BE2C (cell line): ENCODE results near the gene SNHG17.
"Not testable (repeated sequence)": the region's sequence is repeated elsewhere in the genome, so short reads cannot be mapped to it uniquely, and the experiment has no call there.

Source experiments
- DNase-seq: peaks from one replicate; pipeline ENCODE4 v3.0.0-alpha.2; 2020
- H3K27me3 ChIP-seq: fragments of 250-450 bp; sonication (Bioruptor Pico); 2 replicates; pipeline ENCODE4 v1.5.1; 2020; ENCODE audit warnings: mild to moderate bottlenecking
- H3K36me3 ChIP-seq: fragments of 250-450 bp; sonication (Bioruptor Pico); 2 replicates; pipeline ENCODE4 v1.5.1; 2020; ENCODE audit warnings: mild to moderate bottlenecking
- H3K4me1 ChIP-seq: fragments of 250-450 bp; sonication (Bioruptor Pico); 2 replicates; pipeline ENCODE4 v1.5.1; 2020
- H3K4me3 ChIP-seq: 2 replicates; pipeline ENCODE4 v1.5.1; 2011; ENCODE audit warnings: low read depth, low read length
- H3K9me3 ChIP-seq: fragments of 250-450 bp; sonication (Bioruptor Pico); 2 replicates; pipeline ENCODE4 v1.5.1; 2020
- CTCF ChIP-seq: IDR thresholded peaks from 2 replicates; pipeline ENCODE4 v1.5.1; 2012; ENCODE audit warnings: mild to moderate bottlenecking, low read depth, low read length

SNHG17 gene

DNA sequence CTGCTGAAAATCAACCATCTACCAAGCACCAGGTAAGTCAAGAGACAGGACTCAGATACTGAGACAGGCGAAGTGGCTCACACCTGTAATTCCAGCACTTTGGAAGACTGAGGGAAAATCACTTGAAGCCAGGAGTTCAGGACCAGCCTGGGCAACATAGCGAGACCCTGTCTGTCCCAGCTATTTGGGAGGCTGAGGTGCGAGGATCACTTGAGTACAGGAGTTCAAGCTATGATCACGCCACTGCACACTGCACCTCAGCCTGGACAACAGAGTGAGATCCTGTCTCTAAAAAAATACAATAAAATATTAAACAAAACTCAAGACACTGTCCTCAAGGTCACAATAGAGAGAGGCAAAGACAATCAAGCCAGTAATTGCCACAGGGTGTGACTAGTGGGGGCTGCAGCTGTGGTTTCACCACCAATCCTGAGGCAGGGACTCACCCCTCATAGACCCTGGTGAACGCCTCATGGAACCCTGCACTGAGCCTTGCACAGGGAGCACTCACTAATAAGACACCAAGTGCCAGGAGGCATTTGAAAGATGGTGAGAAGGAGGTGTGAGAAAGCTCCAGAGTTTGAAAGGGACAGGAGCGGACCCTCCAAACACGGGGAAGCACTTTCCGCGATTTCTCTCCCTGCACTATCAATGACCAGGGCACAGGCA lies 1.7 kb downstream of the SNHG17 start:
- Histone ChIP-seq H3K4me3 (peak overlapping the region; percentile 100), H3K4me1 (no peaks in the 10 kb centered on the region; the same call in 1 of the 2 replicates), H3K36me3 (peaks cover 66% of the 10 kb centered on the region)

DNA sequence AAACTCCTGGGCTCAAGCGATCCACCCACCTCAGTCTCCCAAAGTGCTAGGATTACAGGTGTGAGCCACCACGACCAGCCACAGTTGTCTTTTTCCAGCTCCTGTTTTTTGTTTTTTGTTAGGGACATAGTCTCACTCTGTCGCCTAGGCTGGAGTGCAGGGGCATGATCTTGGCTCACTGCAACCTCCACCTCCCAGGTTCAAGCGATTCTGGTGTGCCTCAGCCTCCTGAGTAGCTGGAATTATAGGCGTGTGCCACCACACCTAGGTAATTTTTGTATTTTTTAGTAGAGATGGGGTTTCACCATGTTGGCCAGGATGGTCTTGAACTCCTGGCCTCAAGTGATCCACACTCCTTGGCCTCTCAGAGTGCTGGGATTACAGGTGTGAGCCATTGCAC lies 2.3 kb downstream of the SNHG17 start:
- DNase-seq, H3K9me3 ChIP-seq, H3K4me1 ChIP-seq, H3K27me3 ChIP-seq: not testable (repeated sequence)
- peak overlapping the region; percentile 100 for H3K4me3 ChIP-seq
- H3K36me3 ChIP-seq: peaks cover 71% of the 10 kb centered on the region

More for the DNA sequence above, 1.7 kb downstream of the SNHG17 start:
- no peak for DNase-seq
- H3K9me3 ChIP-seq: no peaks in the 10 kb centered on the region
- TF ChIP-seq CTCF: no peak
- H3K27me3 ChIP-seq: no peaks in the 10 kb centered on the region

DNA sequence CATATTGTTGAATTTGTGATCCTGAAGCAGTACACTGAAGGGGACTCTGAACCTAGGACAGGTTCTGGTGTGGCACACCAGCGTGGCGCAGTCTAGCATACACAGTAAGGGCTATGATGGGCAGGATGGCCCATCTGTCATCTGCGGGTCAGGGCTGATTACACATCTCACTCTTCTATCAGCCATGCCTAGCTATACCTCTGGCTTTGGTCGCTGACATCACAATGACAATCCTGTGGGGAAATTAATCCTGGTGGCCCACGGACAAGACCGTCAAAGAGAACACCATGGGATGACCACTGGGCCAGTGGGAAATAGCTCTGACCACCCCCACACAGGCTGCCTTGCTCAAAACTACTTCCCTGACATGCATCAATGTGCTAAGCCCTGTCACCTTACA lies 2.8 kb downstream of the SNHG17 start:
- Histone ChIP-seq H3K27me3 (no peaks in the 10 kb centered on the region), H3K36me3 (peaks cover 77% of the 10 kb centered on the region)

GRCh38 chr20:38430679-38431325 lies 4.3 kb downstream of the SNHG17 start:
- Histone ChIP-seq H3K36me3 (peaks cover 92% of the 10 kb centered on the region), H3K9me3 (no peaks in the 10 kb centered on the region), H3K4me1 (no peaks in the 10 kb centered on the region; the same call in 1 of the 2 replicates), H3K27me3 (no peaks in the 10 kb centered on the region), H3K4me3 (no peak overlapping the region)
- no peak for DNase-seq
- no peak for TF ChIP-seq CTCF

More for the DNA sequence above, 2.8 kb downstream of the SNHG17 start:
- no peak for TF ChIP-seq CTCF
- no peaks in the 10 kb centered on the region; the same call in 1 of the 2 replicates for H3K4me1 ChIP-seq
- H3K4me3 ChIP-seq: peak overlapping the region; percentile 0; the same call in 1 of the 2 replicates
- no peaks in the 10 kb centered on the region for H3K9me3 ChIP-seq
- no peak for DNase-seq

GRCh38 chr20:38429301-38429700 lies 5.8 kb downstream of the SNHG17 start:
- no peak for DNase-seq
- H3K27me3 ChIP-seq: no peaks in the 10 kb centered on the region
- no peak for TF ChIP-seq CTCF
- H3K9me3 ChIP-seq: no peaks in the 10 kb centered on the region
- peaks cover 100% of the 10 kb centered on the region for H3K36me3 ChIP-seq
- no peaks in the 10 kb centered on the region; the same call in 1 of the 2 replicates for H3K4me1 ChIP-seq
- no peak overlapping the region for H3K4me3 ChIP-seq

GRCh38 chr20:38428800-38429199 lies 6.3 kb downstream of the SNHG17 start:
- H3K9me3 ChIP-seq: no peaks in the 10 kb centered on the region
- peaks cover 100% of the 10 kb centered on the region for H3K36me3 ChIP-seq
- TF ChIP-seq CTCF: no peak
- H3K4me3 ChIP-seq: no peak overlapping the region
- no peaks in the 10 kb centered on the region; the same call in 1 of the 2 replicates for H3K4me1 ChIP-seq
- no peaks in the 10 kb centered on the region for H3K27me3 ChIP-seq
- no peak for DNase-seq
